OCI-LY7 (cell line): ENCODE measurements around the gene SETBP1.

Experiments used
- EZH2phosphoT487 ChIP-seq: fragments of 200-600 bp; sonication (generic); IDR thresholded peaks from 2 replicates; pipeline ENCODE4 v1.6.1; 2018; ENCODE audit warnings: low read depth, borderline replicate concordance, mild to moderate bottlenecking, mixed run types, antibody characterized with exemption, low read length, moderate library complexity, mixed read lengths
- TF ChIP-seq, protein P1 (sequence below): fragments of 200-600 bp; sonication (generic); conservative IDR thresholded peaks from 2 replicates; pipeline ENCODE4 v1.5.1; 2014; ENCODE audit warnings: mild to moderate bottlenecking, antibody characterized with exemption, low read length, moderate library complexity, mixed read lengths

DNA sequence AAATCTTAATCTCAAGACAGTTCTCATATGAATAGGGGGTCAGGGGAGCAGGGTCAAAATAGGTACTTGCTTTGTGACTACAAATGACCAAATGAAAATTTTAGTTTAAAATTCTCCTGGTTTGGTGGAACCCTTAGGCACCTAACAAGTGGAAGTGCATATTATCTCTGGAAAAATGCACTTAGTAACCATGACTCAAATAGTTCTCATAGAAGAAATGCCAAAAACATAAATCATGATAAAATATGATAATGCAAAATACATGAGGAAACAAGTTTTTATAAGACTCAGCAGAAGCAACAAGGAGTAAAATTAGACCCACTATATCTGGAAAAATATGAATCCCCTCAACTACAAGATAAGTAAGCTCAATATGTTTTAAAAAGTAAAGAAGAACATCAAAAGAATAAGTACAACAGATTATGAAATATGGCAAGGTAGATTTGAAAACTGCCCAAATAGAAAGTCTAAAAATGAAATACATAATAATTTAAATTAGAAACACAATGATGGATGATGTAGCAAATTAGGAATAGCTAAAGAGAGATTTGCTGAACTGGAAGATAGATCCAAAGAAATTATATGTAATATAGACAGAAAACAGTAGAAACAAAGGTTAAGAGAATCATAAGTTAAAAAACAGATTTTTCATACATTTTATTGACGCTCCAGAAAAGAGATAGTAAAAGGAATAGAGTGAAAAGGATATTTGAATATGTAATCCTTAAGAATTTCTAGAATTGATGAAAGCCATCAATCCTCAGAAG, 308.3 kb downstream of the SETBP1 start:
- TF ChIP-seq, protein P1, sequence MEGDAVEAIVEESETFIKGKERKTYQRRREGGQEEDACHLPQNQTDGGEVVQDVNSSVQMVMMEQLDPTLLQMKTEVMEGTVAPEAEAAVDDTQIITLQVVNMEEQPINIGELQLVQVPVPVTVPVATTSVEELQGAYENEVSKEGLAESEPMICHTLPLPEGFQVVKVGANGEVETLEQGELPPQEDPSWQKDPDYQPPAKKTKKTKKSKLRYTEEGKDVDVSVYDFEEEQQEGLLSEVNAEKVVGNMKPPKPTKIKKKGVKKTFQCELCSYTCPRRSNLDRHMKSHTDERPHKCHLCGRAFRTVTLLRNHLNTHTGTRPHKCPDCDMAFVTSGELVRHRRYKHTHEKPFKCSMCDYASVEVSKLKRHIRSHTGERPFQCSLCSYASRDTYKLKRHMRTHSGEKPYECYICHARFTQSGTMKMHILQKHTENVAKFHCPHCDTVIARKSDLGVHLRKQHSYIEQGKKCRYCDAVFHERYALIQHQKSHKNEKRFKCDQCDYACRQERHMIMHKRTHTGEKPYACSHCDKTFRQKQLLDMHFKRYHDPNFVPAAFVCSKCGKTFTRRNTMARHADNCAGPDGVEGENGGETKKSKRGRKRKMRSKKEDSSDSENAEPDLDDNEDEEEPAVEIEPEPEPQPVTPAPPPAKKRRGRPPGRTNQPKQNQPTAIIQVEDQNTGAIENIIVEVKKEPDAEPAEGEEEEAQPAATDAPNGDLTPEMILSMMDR = no peak
- TF ChIP-seq EZH2phosphoT487 = no peak
